ENCODE results near the gene OR4K2. TPM values are rescaled to one million over a fixed set of nuclear protein-coding genes. Genes with fewer than 3 reads are reported as not detected.
A peak's percentile ranks its signal among the peaks of the same experiment; 100 is the strongest.
"Not testable (repeated sequence)": the region's sequence is repeated elsewhere in the genome, so short reads cannot be mapped to it uniquely, and the experiment has no call there.

Gene OR4K2
- total RNA-seq, 1 donor, result not detected

- no peaks in the 10 kb centered on the region for H3K36me3 ChIP-seq (ENCODE audit: insufficient read depth, low read length)
- no peaks in the 10 kb centered on the region for H4K20me1 ChIP-seq (ENCODE audit: insufficient read depth, low read length)
- no peaks in the 10 kb centered on the region for H3K27me3 ChIP-seq (ENCODE audit: insufficient read depth, low read length)
- no peak for DNase-seq (ENCODE audit: insufficient read length, low spot score, missing footprints)
- TF ChIP-seq, protein P1, sequence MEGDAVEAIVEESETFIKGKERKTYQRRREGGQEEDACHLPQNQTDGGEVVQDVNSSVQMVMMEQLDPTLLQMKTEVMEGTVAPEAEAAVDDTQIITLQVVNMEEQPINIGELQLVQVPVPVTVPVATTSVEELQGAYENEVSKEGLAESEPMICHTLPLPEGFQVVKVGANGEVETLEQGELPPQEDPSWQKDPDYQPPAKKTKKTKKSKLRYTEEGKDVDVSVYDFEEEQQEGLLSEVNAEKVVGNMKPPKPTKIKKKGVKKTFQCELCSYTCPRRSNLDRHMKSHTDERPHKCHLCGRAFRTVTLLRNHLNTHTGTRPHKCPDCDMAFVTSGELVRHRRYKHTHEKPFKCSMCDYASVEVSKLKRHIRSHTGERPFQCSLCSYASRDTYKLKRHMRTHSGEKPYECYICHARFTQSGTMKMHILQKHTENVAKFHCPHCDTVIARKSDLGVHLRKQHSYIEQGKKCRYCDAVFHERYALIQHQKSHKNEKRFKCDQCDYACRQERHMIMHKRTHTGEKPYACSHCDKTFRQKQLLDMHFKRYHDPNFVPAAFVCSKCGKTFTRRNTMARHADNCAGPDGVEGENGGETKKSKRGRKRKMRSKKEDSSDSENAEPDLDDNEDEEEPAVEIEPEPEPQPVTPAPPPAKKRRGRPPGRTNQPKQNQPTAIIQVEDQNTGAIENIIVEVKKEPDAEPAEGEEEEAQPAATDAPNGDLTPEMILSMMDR (IDR thresholded peaks at IDR 0.05; ENCODE audit: extremely low read depth, low read depth, low read length), result no peak
- H3K27ac ChIP-seq (ENCODE audit: low read depth, low read length), result no peak overlapping the region
- H3K4me2 ChIP-seq (ENCODE audit: insufficient read depth, low read length), result no peak overlapping the region
- H3K9me3 ChIP-seq (ENCODE audit: low read depth, low read length), result no peaks in the 10 kb centered on the region
- H3K79me2 ChIP-seq (ENCODE audit: insufficient read depth, low read length), result no peaks in the 10 kb centered on the region
- H3K4me1 ChIP-seq (ENCODE audit: insufficient read depth, low read length), result no peaks in the 10 kb centered on the region
- H3K4me3 ChIP-seq (ENCODE audit: insufficient read depth, low read length), result no peak overlapping the region
- no peak overlapping the region for H2AFZ ChIP-seq (ENCODE audit: low read length)
These were observed 23.6 kb upstream of the OR4K2 start for GRCh38 chr14:19851365-19851764.

- H2AFZ ChIP-seq (ENCODE audit: low read length); H3K4me1 ChIP-seq (ENCODE audit: insufficient read depth, low read length); H3K36me3 ChIP-seq (ENCODE audit: insufficient read depth, low read length); H3K27ac ChIP-seq (ENCODE audit: low read depth, low read length); H3K79me2 ChIP-seq (ENCODE audit: insufficient read depth, low read length); H3K27me3 ChIP-seq (ENCODE audit: insufficient read depth, low read length); H3K9me3 ChIP-seq (ENCODE audit: low read depth, low read length); H4K20me1 ChIP-seq (ENCODE audit: insufficient read depth, low read length); DNase-seq (ENCODE audit: insufficient read length, low spot score, missing footprints); H3K4me3 ChIP-seq (ENCODE audit: insufficient read depth, low read length); H3K4me2 ChIP-seq (ENCODE audit: insufficient read depth, low read length): not testable (repeated sequence)
These were observed 8.8 kb upstream of the OR4K2 start for GRCh38 chr14:19866061-19866669.

DNA sequence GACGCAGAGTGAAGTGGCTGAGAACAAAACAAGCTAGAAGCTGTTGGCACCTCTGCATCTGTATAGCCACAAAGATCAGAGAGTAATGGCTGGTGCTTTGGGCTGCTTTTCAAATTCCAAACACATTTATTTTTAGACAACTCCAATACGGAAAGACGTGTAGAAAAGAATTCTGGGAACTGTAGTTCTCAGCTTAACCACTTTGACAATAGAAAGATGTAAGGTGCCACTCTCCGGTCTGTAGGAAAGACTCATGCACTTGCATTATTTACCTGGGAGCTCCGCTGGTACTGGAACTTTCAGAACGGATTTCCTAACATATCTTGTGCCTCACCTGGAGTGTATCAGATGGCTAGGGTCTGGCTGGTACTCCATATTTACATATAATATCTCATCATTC is 1.8 kb upstream of the OR4K2 start:
- Histone ChIP-seq H3K36me3 (ENCODE audit: insufficient read depth, low read length) (no peaks in the 10 kb centered on the region), H4K20me1 (ENCODE audit: insufficient read depth, low read length) (no peaks in the 10 kb centered on the region), H3K4me3 (ENCODE audit: insufficient read depth, low read length) (no peak overlapping the region), H3K9me3 (ENCODE audit: low read depth, low read length) (peaks cover 11% of the 10 kb centered on the region), H3K4me2 (ENCODE audit: insufficient read depth, low read length) (no peak overlapping the region), H3K79me2 (ENCODE audit: insufficient read depth, low read length) (no peaks in the 10 kb centered on the region), H3K27me3 (ENCODE audit: insufficient read depth, low read length) (no peaks in the 10 kb centered on the region), H2AFZ (ENCODE audit: low read length) (no peak overlapping the region), H3K27ac (ENCODE audit: low read depth, low read length) (no peak overlapping the region), H3K4me1 (ENCODE audit: insufficient read depth, low read length) (no peaks in the 10 kb centered on the region)
- TF ChIP-seq, protein P1 (IDR thresholded peaks at IDR 0.05; ENCODE audit: extremely low read depth, low read depth, low read length), result no peak
- DNase-seq (ENCODE audit: insufficient read length, low spot score, missing footprints), result no peak

- no peak overlapping the region for H3K27ac ChIP-seq (ENCODE audit: low read depth, low read length)
- no peak overlapping the region for H3K4me2 ChIP-seq (ENCODE audit: insufficient read depth, low read length)
- H2AFZ ChIP-seq (ENCODE audit: low read length), result no peak overlapping the region
- no peaks in the 10 kb centered on the region for H3K27me3 ChIP-seq (ENCODE audit: insufficient read depth, low read length)
- no peaks in the 10 kb centered on the region for H3K36me3 ChIP-seq (ENCODE audit: insufficient read depth, low read length)
- no peak for DNase-seq (ENCODE audit: insufficient read length, low spot score, missing footprints)
- peaks cover 6% of the 10 kb centered on the region for H3K9me3 ChIP-seq (ENCODE audit: low read depth, low read length)
- H3K4me1 ChIP-seq (ENCODE audit: insufficient read depth, low read length), result no peaks in the 10 kb centered on the region
- H4K20me1 ChIP-seq (ENCODE audit: insufficient read depth, low read length), result no peaks in the 10 kb centered on the region
- no peak overlapping the region for H3K4me3 ChIP-seq (ENCODE audit: insufficient read depth, low read length)
- H3K79me2 ChIP-seq (ENCODE audit: insufficient read depth, low read length), result no peaks in the 10 kb centered on the region
- TF ChIP-seq, protein P1 (IDR thresholded peaks at IDR 0.05; ENCODE audit: extremely low read depth, low read depth, low read length), result peak; percentile 44
These were observed 3.2 kb downstream of the OR4K2 start for GRCh38 chr14:19878029-19878642.
